Measurements from ENCODE around the gene PPP1CA.

- no peak for TF ChIP-seq CTCF (IDR thresholded peaks at IDR 0.05)
- no peak for TF ChIP-seq POLR2A (IDR thresholded peaks at IDR 0.05)
Observed at GRCh38 chr11:67409261-67409666, 7.6 kb upstream of the PPP1CA start.
